Upper lobe of right lung (tissue), 1 donor: ENCODE data around the gene ANGEL2. TPM values are rescaled to one million over a fixed set of nuclear protein-coding genes. Genes with fewer than 3 reads are reported as not detected.
A peak's percentile ranks its signal among the peaks of the same experiment; 100 is the strongest.

Experiments used
- ATAC-seq: fragments of 200-7000 bp; cut with Tn5 transposase; one replicate; pipeline ENCODE4 v1.9.1; 2020; ENCODE audit warnings: mild to moderate bottlenecking, moderate library complexity
- DNase-seq: peaks from one replicate; pipeline ENCODE4 v3.0.0-alpha.2; 2020
- H3K27ac ChIP-seq: fragments of 200-600 bp; one replicate; pipeline ENCODE4 v1.8.0; 2022
- H3K27me3 ChIP-seq: fragments of 200-600 bp; one replicate; pipeline ENCODE4 v1.8.0; 2022; ENCODE audit warnings: mild to moderate bottlenecking
- H3K36me3 ChIP-seq: fragments of 200-600 bp; one replicate; pipeline ENCODE4 v1.8.0; 2022
- H3K4me1 ChIP-seq: fragments of 200-600 bp; one replicate; pipeline ENCODE4 v1.8.0; 2022
- H3K4me3 ChIP-seq: fragments of 200-600 bp; one replicate; pipeline ENCODE4 v1.8.0; 2022; ENCODE audit warnings: mild to moderate bottlenecking
- H3K9me3 ChIP-seq: fragments of 200-600 bp; one replicate; pipeline ENCODE4 v1.8.0; 2022
- CTCF ChIP-seq: fragments of 200-600 bp; IDR thresholded peaks from one replicate; pipeline ENCODE4 v1.8.0; 2022; ENCODE audit warnings: antibody characterized with exemption
- intact Hi-C: fragments of 100-400 bp; cut with DNase I; formaldehyde crosslinking; loops from one replicate; pipeline ENCODE4 v1.11.0; 2022
- total RNA-seq: library from RNA; stranded (reverse); fragmentation: NEBNext Ultra II Directional; extraction: Animal tissue kit (Norgen Biotek cat#: 25700); gene quantifications from one replicate; pipeline ENCODE4 v1.2.1, GENCODE V29; 2021
- donor health status: DM: no; HTN: yes; CAD: no; lungs with severe emphysema.

Gene ANGEL2
- total RNA-seq, 1 donor from 2014 or later, result 32.9 TPM

GRCh38 chr1:213054733-213055591, 39.3 kb upstream of the ANGEL2 start:
- Histone ChIP-seq H3K36me3 (no peaks in the 10 kb centered on the region), H3K4me1 (peaks cover 11% of the 10 kb centered on the region), H3K9me3 (no peaks in the 10 kb centered on the region), H3K4me3 (no peak overlapping the region), H3K27ac (no peak overlapping the region), H3K27me3 (no peaks in the 10 kb centered on the region)
- ATAC-seq (no peak), DNase-seq (no peak)
- no peak for TF ChIP-seq CTCF
- intact Hi-C loops, result no loop called here

GRCh38 chr1:213054142-213054541, 38.5 kb upstream of the ANGEL2 start:
- intact Hi-C loops, result no loop called here
- no peaks in the 10 kb centered on the region for H3K36me3 ChIP-seq
- ATAC-seq, result no peak

GRCh38 chr1:213053455-213053854, 37.8 kb upstream of the ANGEL2 start:
- ATAC-seq (no peak), DNase-seq (no peak)
- no peaks in the 10 kb centered on the region for H3K27me3 ChIP-seq
- no peaks in the 10 kb centered on the region for H3K9me3 ChIP-seq
- TF ChIP-seq CTCF, result no peak
- intact Hi-C loops, result no loop called here
- peaks cover 11% of the 10 kb centered on the region for H3K4me1 ChIP-seq
- no peak overlapping the region for H3K27ac ChIP-seq
- H3K4me3 ChIP-seq, result no peak overlapping the region
- no peaks in the 10 kb centered on the region for H3K36me3 ChIP-seq

More at GRCh38 chr1:213054142-213054541, 38.5 kb upstream of the ANGEL2 start:
- DNase-seq, result no peak
- Histone ChIP-seq H3K27me3 (no peaks in the 10 kb centered on the region), H3K4me3 (no peak overlapping the region), H3K27ac (no peak overlapping the region), H3K4me1 (peaks cover 11% of the 10 kb centered on the region), H3K9me3 (no peaks in the 10 kb centered on the region)
- TF ChIP-seq CTCF, result no peak

GRCh38 chr1:213051881-213052202, 36.2 kb upstream of the ANGEL2 start:
- peak overlapping the region; percentile 73 for H3K27ac ChIP-seq
- no peak for ATAC-seq
- DNase-seq, result no peak
- no peaks in the 10 kb centered on the region for H3K36me3 ChIP-seq
- no peak for TF ChIP-seq CTCF
- peaks cover 11% of the 10 kb centered on the region for H3K4me1 ChIP-seq
- peak overlapping the region; percentile 95 for H3K4me3 ChIP-seq
- H3K9me3 ChIP-seq, result no peaks in the 10 kb centered on the region
- peaks cover 7% of the 10 kb centered on the region for H3K27me3 ChIP-seq
- intact Hi-C loops, result no loop called here

- Histone ChIP-seq H3K36me3 (no peaks in the 10 kb centered on the region), H3K4me1 (peaks cover 11% of the 10 kb centered on the region), H3K9me3 (no peaks in the 10 kb centered on the region), H3K4me3 (peak within 1 kb of the TSS; percentile 95), H3K27ac (peak within 1 kb of the TSS; percentile 73), H3K27me3 (peaks cover 7% of the 10 kb centered on the region)
- no peak for TF ChIP-seq CTCF
- ATAC-seq (peak; percentile 99), DNase-seq (peak; percentile 94)
- intact Hi-C loops, result no loop called here
Observed at GRCh38 chr1:213051127-213051880, 35.6 kb upstream of the ANGEL2 start, which contains the start of gene RPS6KC1. Gene RPS6KC1 (plus strand): TSS chr1:213051241. CDS start chr1:213051405, 164 bp downstream.
